Naive thymus-derived CD8-positive, alpha-beta T cell (primary cell): ENCODE data around the gene TMEM9. TPM values are rescaled to one million over a fixed set of nuclear protein-coding genes. Genes with fewer than 3 reads are reported as not detected.

Source experiments
- ATAC-seq, 2 donors: fragments of 150-1000 bp; cut with Tn5 transposase in 1 of 2; sonication (Bioruptor Pico), chemical (Tn5 transposase) in 1 of 2; 1 replicate in 1 of 2; 2 replicates in 1 of 2; pipeline ENCODE4 v1.10.0; 2021; ENCODE audit warnings: mild to moderate bottlenecking in 2 of 2, moderate library complexity in 2 of 2
- POLR2A ChIA-PET: fragments of 350-600 bp; sonication (Branson Sonifier 250); formaldehyde crosslinking; loops from one replicate; lab custom pipeline; 2021; ENCODE audit warnings: antibody characterized with exemption; lab: Charles Lee
- DNase-seq, 10 donors: peaks; one replicate each; pipeline versions ENCODE4 v3.0.0 to v3.0.0-alpha.2; 2020 to 2022
- H3K27ac Mint-ChIP-seq, 10 donors: one replicate each; pipeline ENCODE4 v1.8.0; 2020 to 2022; ENCODE audit warnings: mild to moderate bottlenecking in 10 of 10, mixed read lengths in 10 of 10, moderate library complexity in 4 of 10, inconsistent platforms in 1 of 10
- H3K27me3 Mint-ChIP-seq, 5 donors: one replicate each; pipeline ENCODE4 v1.8.0; 2021 to 2022; ENCODE audit warnings: mixed read lengths in 5 of 5
- H3K36me3 Mint-ChIP-seq, 3 donors: one replicate each; pipeline ENCODE4 v1.8.0; 2020 to 2022; ENCODE audit warnings: mixed read lengths in 3 of 3, mild to moderate bottlenecking in 2 of 3, inconsistent platforms in 1 of 3
- H3K4me1 Mint-ChIP-seq, 4 donors: one replicate each; pipeline ENCODE4 v1.8.0; 2021 to 2022; ENCODE audit warnings: mixed read lengths in 4 of 4
- H3K4me3 Mint-ChIP-seq, 10 donors: one replicate each; pipeline ENCODE4 v1.8.0; 2020 to 2022; ENCODE audit warnings: mild to moderate bottlenecking in 10 of 10, mixed read lengths in 10 of 10, moderate library complexity in 6 of 10, inconsistent platforms in 1 of 10
- H3K9me3 Mint-ChIP-seq, 9 donors: one replicate each; pipeline ENCODE4 v1.8.0; 2020 to 2022; ENCODE audit warnings: mixed read lengths in 9 of 9, mild to moderate bottlenecking in 3 of 9, inconsistent platforms in 1 of 9, moderate library complexity in 1 of 9
- polyA plus RNA-seq, 3 donors: library from polyadenylated mRNA; unstranded; fragments of 300-500 nt; fragmentation: Illumina TruSeq; gene quantifications; one replicate each; pipeline ENCODE4 v1.2.3, GENCODE V29; 2021
- total RNA-seq, 8 experiments: library from RNA in 2 of 8; stranded (reverse) in 2 of 8; gene quantifications; one replicate each; pipeline ENCODE4 v1.2.3 and lab custom pipeline; 2021 to 2026

Gene TMEM9
- total and polyA plus RNA-seq, 5 experiments from 2014 or later = 23.7 to 43.2 (median 30.6) TPM

- ATAC-seq = no peak
- POLR2A ChIA-PET = interaction anchor here (1.0 to 1.3 kb wide), 2 partner anchors 28 to 56 kb away, joined by 3 read pairs; no protein-coding TSS in a partner anchor
- Mint-ChIP-seq H3K27me3 (no peaks in the 10 kb centered on the region), H3K27ac (peak overlapping the region in 2 of 10 donors; percentile 71 to 89), H3K36me3 (no peaks in the 10 kb centered on the region), H3K9me3 (no peaks in the 10 kb centered on the region), H3K4me1 (peaks cover 11 to 38% (median 23%) of the 10 kb centered on the region in 4 donors), H3K4me3 (peak overlapping the region in 9 of 10 donors; percentile 33 to 94 (median 54))
- DNase-seq = peak in 1 of 10 donors; percentile 51
Observed at GRCh38 chr1:201115390-201115937, 38.8 kb downstream of the TMEM9 start.

- H3K4me1 Mint-ChIP-seq = peaks cover 9 to 29% (median 15%) of the 10 kb centered on the region in 4 donors
- peak overlapping the region; percentile 79 to 95 (median 90) for H3K27ac Mint-ChIP-seq
- no peaks in the 10 kb centered on the region for H3K36me3 Mint-ChIP-seq
- no peaks in the 10 kb centered on the region for H3K9me3 Mint-ChIP-seq
- POLR2A ChIA-PET = interaction anchor here (0.7 to 1.7 kb wide), 9 partner anchors 11 to 145 kb away, joined by 3 to 10 read pairs (median 4); partner anchors contain the start of genes KIF21B and TMEM9
- DNase-seq = peak; percentile 47 to 83 (median 70)
- peak; percentile 84 to 91 for ATAC-seq
- H3K27me3 Mint-ChIP-seq = no peaks in the 10 kb centered on the region
- H3K4me3 Mint-ChIP-seq = peak overlapping the region; percentile 84 to 95 (median 94)
Observed at GRCh38 chr1:201114245-201115131, 39.8 kb downstream of the TMEM9 start.

GRCh38 chr1:201113451-201114244, 40.6 kb downstream of the TMEM9 start:
- peak in 1 of 10 donors; percentile 4 for DNase-seq
- ATAC-seq = no peak
- Mint-ChIP-seq H3K4me3 (peak overlapping the region; percentile 84 to 95 (median 94)), H3K4me1 (peaks cover 9 to 26% (median 15%) of the 10 kb centered on the region in 4 donors), H3K27me3 (no peaks in the 10 kb centered on the region), H3K9me3 (no peaks in the 10 kb centered on the region), H3K36me3 (no peaks in the 10 kb centered on the region), H3K27ac (peak overlapping the region; percentile 79 to 95 (median 90))
- POLR2A ChIA-PET = interaction anchor here (0.7 to 1.7 kb wide), 7 partner anchors 12 to 144 kb away, joined by 3 to 10 read pairs (median 5); partner anchors contain the start of gene TMEM9

GRCh38 chr1:201112926-201113325, 41.3 kb downstream of the TMEM9 start:
- Mint-ChIP-seq H3K36me3 (no peaks in the 10 kb centered on the region), H3K4me1 (peaks cover 9 to 26% (median 15%) of the 10 kb centered on the region in 4 donors), H3K27me3 (no peaks in the 10 kb centered on the region), H3K4me3 (peak overlapping the region in 9 of 10 donors; percentile 33 to 95 (median 58)), H3K27ac (peak overlapping the region in 4 of 10 donors; percentile 55 to 94 (median 78)), H3K9me3 (no peaks in the 10 kb centered on the region)
- POLR2A ChIA-PET = no interaction called here
- ATAC-seq (no peak), DNase-seq (no peak)

- POLR2A ChIA-PET = no interaction called here
- Mint-ChIP-seq H3K36me3 (no peaks in the 10 kb centered on the region), H3K4me3 (peak within 1 kb of the TSS in 9 of 10 donors; percentile 33 to 95 (median 58)), H3K27ac (peak within 1 kb of the TSS in 5 of 10 donors; percentile 48 to 94 (median 74)), H3K9me3 (no peaks in the 10 kb centered on the region), H3K4me1 (peaks cover 9 to 24% (median 14%) of the 10 kb centered on the region in 4 donors), H3K27me3 (no peaks in the 10 kb centered on the region)
- ATAC-seq (no peak), DNase-seq (no peak)
Observed at GRCh38 chr1:201112173-201112731, 42.0 kb downstream of the TMEM9 start, which contains the start of gene CACNA1S. TSS of gene CACNA1S (minus strand) at chr1:201112426. CDS start at chr1:201112339, 87 bp downstream.

GRCh38 chr1:201111672-201112071, 42.6 kb downstream of the TMEM9 start:
- peaks cover 9 to 24% (median 14%) of the 10 kb centered on the region in 4 donors for H3K4me1 Mint-ChIP-seq
- H3K27ac Mint-ChIP-seq = peak overlapping the region in 1 of 10 donors; percentile 6
- H3K9me3 Mint-ChIP-seq = no peaks in the 10 kb centered on the region
- DNase-seq = no peak
- no peak overlapping the region for H3K4me3 Mint-ChIP-seq
- POLR2A ChIA-PET = no interaction called here
- no peak for ATAC-seq
- H3K27me3 Mint-ChIP-seq = no peaks in the 10 kb centered on the region
- no peaks in the 10 kb centered on the region for H3K36me3 Mint-ChIP-seq

GRCh38 chr1:201111156-201111555, 43.1 kb downstream of the TMEM9 start:
- POLR2A ChIA-PET = no interaction called here
- ATAC-seq = no peak
- no peak for DNase-seq

GRCh38 chr1:201110616-201111015, 43.7 kb downstream of the TMEM9 start:
- peaks cover 6 to 17% (median 11%) of the 10 kb centered on the region in 4 donors for H3K4me1 Mint-ChIP-seq
- H3K9me3 Mint-ChIP-seq = no peaks in the 10 kb centered on the region
- no peaks in the 10 kb centered on the region for H3K27me3 Mint-ChIP-seq
- DNase-seq = no peak
- H3K4me3 Mint-ChIP-seq = no peak overlapping the region
- peak overlapping the region in 1 of 10 donors; percentile 27 for H3K27ac Mint-ChIP-seq
- no peak for ATAC-seq
- POLR2A ChIA-PET = no interaction called here
- H3K36me3 Mint-ChIP-seq = no peaks in the 10 kb centered on the region

More at GRCh38 chr1:201111156-201111555, 43.1 kb downstream of the TMEM9 start:
- Mint-ChIP-seq H3K36me3 (no peaks in the 10 kb centered on the region), H3K4me3 (peak overlapping the region in 1 of 10 donors; percentile 46), H3K27me3 (no peaks in the 10 kb centered on the region), H3K4me1 (peaks cover 9 to 18% (median 12%) of the 10 kb centered on the region in 4 donors), H3K27ac (peak overlapping the region in 2 of 10 donors; percentile 6 to 7), H3K9me3 (no peaks in the 10 kb centered on the region)

GRCh38 chr1:201110138-201110537, 44.1 kb downstream of the TMEM9 start:
- Mint-ChIP-seq H3K27ac (peak overlapping the region in 1 of 10 donors; percentile 49), H3K4me1 (peaks cover 5 to 17% (median 11%) of the 10 kb centered on the region in 4 donors), H3K36me3 (no peaks in the 10 kb centered on the region), H3K9me3 (no peaks in the 10 kb centered on the region), H3K4me3 (no peak overlapping the region), H3K27me3 (no peaks in the 10 kb centered on the region)
- DNase-seq (no peak), ATAC-seq (no peak)
- POLR2A ChIA-PET = no interaction called here

GRCh38 chr1:201109651-201110050, 44.6 kb downstream of the TMEM9 start:
- DNase-seq = no peak
- Mint-ChIP-seq H3K4me3 (no peak overlapping the region), H3K27ac (no peak overlapping the region), H3K4me1 (peaks cover 2 to 14% (median 7%) of the 10 kb centered on the region in 4 donors), H3K36me3 (no peaks in the 10 kb centered on the region), H3K27me3 (no peaks in the 10 kb centered on the region), H3K9me3 (no peaks in the 10 kb centered on the region)
- no peak for ATAC-seq
- POLR2A ChIA-PET = no interaction called here

GRCh38 chr1:201108614-201109013, 45.7 kb downstream of the TMEM9 start:
- no peaks in the 10 kb centered on the region for H3K27me3 Mint-ChIP-seq
- peak overlapping the region in 1 of 10 donors; percentile 27 for H3K27ac Mint-ChIP-seq
- no peak for ATAC-seq
- DNase-seq = no peak
- H3K36me3 Mint-ChIP-seq = no peaks in the 10 kb centered on the region
- H3K4me1 Mint-ChIP-seq = peaks cover 0 to 8% (median 1%) of the 10 kb centered on the region in 4 donors
- H3K4me3 Mint-ChIP-seq = no peak overlapping the region
- POLR2A ChIA-PET = no interaction called here
- no peaks in the 10 kb centered on the region for H3K9me3 Mint-ChIP-seq

- H3K27me3 Mint-ChIP-seq = no peaks in the 10 kb centered on the region
- POLR2A ChIA-PET = no interaction called here
- H3K9me3 Mint-ChIP-seq = no peaks in the 10 kb centered on the region
- DNase-seq (no peak), ATAC-seq (no peak)
- H3K36me3 Mint-ChIP-seq = no peaks in the 10 kb centered on the region
- H3K4me3 Mint-ChIP-seq = no peak overlapping the region
- H3K4me1 Mint-ChIP-seq = peaks cover 0 to 2% (median 0%) of the 10 kb centered on the region in 4 donors
- peak overlapping the region in 1 of 10 donors; percentile 22 for H3K27ac Mint-ChIP-seq
Observed at GRCh38 chr1:201105688-201106087, 48.6 kb downstream of the TMEM9 start.
